HG02642 (cell line): ENCODE measurements around the gene CMBL.
"Not testable (repeated sequence)": the region's sequence is repeated elsewhere in the genome, so short reads cannot be mapped to it uniquely, and the experiment has no call there.

Source experiments
- ATAC-seq: cut with Tn5 transposase; IDR thresholded peaks from one replicate; pipeline ENCODE4 v1.9.1; 2021; ENCODE audit warnings: mild to moderate bottlenecking; ENCODE audit not compliant: unreplicated experiment, poor library complexity

CMBL gene

GRCh38 chr5:10311595-10312425 lies 4.1 kb upstream of the CMBL start:
- ATAC-seq, result no peak

GRCh38 chr5:10310835-10311570 lies 3.3 kb upstream of the CMBL start:
- ATAC-seq, result not testable (repeated sequence)

GRCh38 chr5:10310066-10310779 lies 2.5 kb upstream of the CMBL start:
- no peak for ATAC-seq

- no peak for ATAC-seq
These were observed 1.1 kb upstream of the CMBL start for GRCh38 chr5:10308844-10309243.

- no peak for ATAC-seq
These were observed 896 bp downstream of the CMBL start for GRCh38 chr5:10306806-10307205.

- no peak for ATAC-seq
These were observed 1.6 kb downstream of the CMBL start for GRCh38 chr5:10306114-10306513.

GRCh38 chr5:10304932-10305331 lies 2.8 kb downstream of the CMBL start:
- ATAC-seq, result no peak

- no peak for ATAC-seq
These were observed 4.0 kb downstream of the CMBL start for GRCh38 chr5:10303699-10304170.

GRCh38 chr5:10303201-10303600 lies 4.5 kb downstream of the CMBL start:
- ATAC-seq, result no peak

- no peak for ATAC-seq
These were observed 5.7 kb downstream of the CMBL start for GRCh38 chr5:10301842-10302610.

- ATAC-seq, result no peak
These were observed 6.4 kb downstream of the CMBL start for GRCh38 chr5:10301266-10301665.

- ATAC-seq, result no peak
These were observed 7.5 kb downstream of the CMBL start for GRCh38 chr5:10300246-10300645.

GRCh38 chr5:10297646-10298204 lies 10.0 kb downstream of the CMBL start:
- no peak for ATAC-seq

- ATAC-seq, result no peak
These were observed 11.9 kb downstream of the CMBL start for GRCh38 chr5:10295619-10296326.

- no peak for ATAC-seq
These were observed 13.6 kb downstream of the CMBL start for GRCh38 chr5:10293907-10294662.

- no peak for ATAC-seq
These were observed 15.9 kb downstream of the CMBL start for GRCh38 chr5:10291692-10292339.

- ATAC-seq, result no peak
These were observed 17.3 kb downstream of the CMBL start for GRCh38 chr5:10290438-10290837.

GRCh38 chr5:10289991-10290390 lies 17.7 kb downstream of the CMBL start:
- no peak for ATAC-seq
